GM19328 (cell line): ENCODE measurements around the gene USP9X.
"Not testable (repeated sequence)": the region's sequence is repeated elsewhere in the genome, so short reads cannot be mapped to it uniquely, and the experiment has no call there.

Source experiments
- ATAC-seq: cut with Tn5 transposase; IDR thresholded peaks from one replicate; pipeline ENCODE4 v1.9.1; 2021; ENCODE audit warnings: mild to moderate bottlenecking, moderate library complexity; ENCODE audit not compliant: unreplicated experiment

The USP9X gene

GRCh38 chrX:41118156-41118555, 32.9 kb downstream of the USP9X start:
- no peak for ATAC-seq

- no peak for ATAC-seq
Observed at GRCh38 chrX:41119803-41120202, 34.6 kb downstream of the USP9X start.

GRCh38 chrX:41121766-41122165, 36.5 kb downstream of the USP9X start:
- ATAC-seq = no peak

GRCh38 chrX:41122664-41123257, 37.5 kb downstream of the USP9X start:
- ATAC-seq = no peak

GRCh38 chrX:41127477-41128192, 42.4 kb downstream of the USP9X start:
- ATAC-seq = no peak

GRCh38 chrX:41128955-41129354, 43.7 kb downstream of the USP9X start:
- ATAC-seq = no peak

- ATAC-seq = no peak
Observed at GRCh38 chrX:41131766-41132165, 46.5 kb downstream of the USP9X start.

GRCh38 chrX:41133551-41133950, 48.3 kb downstream of the USP9X start:
- ATAC-seq = no peak

- ATAC-seq = no peak
Observed at GRCh38 chrX:41137589-41137988, 52.3 kb downstream of the USP9X start.

- no peak for ATAC-seq
Observed at GRCh38 chrX:41142130-41142910, 57.1 kb downstream of the USP9X start.

GRCh38 chrX:41144873-41145272, 59.6 kb downstream of the USP9X start:
- ATAC-seq = no peak

- ATAC-seq = no peak
Observed at GRCh38 chrX:41145920-41146608, 60.8 kb downstream of the USP9X start.

GRCh38 chrX:41148553-41148952, 63.3 kb downstream of the USP9X start:
- ATAC-seq = no peak

GRCh38 chrX:41150043-41150442, 64.8 kb downstream of the USP9X start:
- no peak for ATAC-seq

- ATAC-seq = not testable (repeated sequence)
Observed at GRCh38 chrX:41151726-41152125, 66.5 kb downstream of the USP9X start.

- ATAC-seq = no peak
Observed at GRCh38 chrX:41152221-41152620, 67.0 kb downstream of the USP9X start.

GRCh38 chrX:41153448-41153847, 68.2 kb downstream of the USP9X start:
- ATAC-seq = no peak

- no peak for ATAC-seq
Observed at GRCh38 chrX:41153957-41154356, 68.7 kb downstream of the USP9X start.

- ATAC-seq = no peak
Observed at GRCh38 chrX:41164449-41164848, 79.2 kb downstream of the USP9X start.

GRCh38 chrX:41167888-41168287, 82.6 kb downstream of the USP9X start:
- ATAC-seq = no peak

- no peak for ATAC-seq
Observed at GRCh38 chrX:41176263-41176662, 91.0 kb downstream of the USP9X start.
